Fibroblast of peridontal ligament (primary cell): Measurements from ENCODE around the gene IKZF2.

Experiments used
- DNase-seq: peaks from one replicate; pipeline ENCODE4 v3.0.0-alpha.2; 2010; ENCODE audit errors: extremely low read depth

Gene IKZF2

DNA sequence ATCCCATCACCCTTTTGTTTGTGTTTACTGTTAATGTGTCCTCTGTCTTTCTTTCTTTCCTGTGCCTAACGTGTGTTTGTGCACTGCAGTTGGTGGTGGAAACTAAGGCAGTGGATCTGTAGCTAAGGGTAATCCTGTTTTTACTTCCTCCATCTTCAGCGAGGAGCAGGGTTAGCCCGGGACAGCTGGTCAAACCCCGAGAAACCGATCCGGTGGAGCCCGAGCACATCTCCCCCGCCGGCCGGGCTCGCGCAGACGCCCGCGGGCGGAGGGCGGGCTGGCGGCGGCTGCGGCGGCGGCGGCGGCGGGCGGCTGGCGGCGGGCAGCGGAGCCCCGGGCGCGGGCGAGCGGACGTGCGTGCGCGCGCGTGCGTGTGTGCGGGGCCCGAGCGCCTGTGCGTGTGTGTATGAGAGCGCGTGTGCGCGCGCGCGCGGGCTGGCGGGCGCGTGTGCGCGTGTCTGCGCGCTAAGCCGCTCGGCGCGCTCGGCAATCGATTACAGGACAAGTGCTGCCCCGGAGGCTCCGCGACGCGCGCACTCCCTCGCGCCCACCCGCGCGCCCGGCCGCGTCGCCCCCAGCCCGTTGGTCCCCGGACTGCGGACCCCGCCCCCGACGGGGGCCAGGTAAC, at the start of gene IKZF2:
Gene IKZF2, minus strand, starts transcription at position 176 of the 628 bp plus-strand sequence. CDS start 2,983 bp downstream, outside the sequence.
- peak; percentile 88 for DNase-seq

GRCh38 chr2:213199871-213200270, 48.5 kb upstream of the IKZF2 start:
- peak; percentile 68 for DNase-seq

- peak; percentile 28 for DNase-seq
Measured at GRCh38 chr2:213189001-213189899, 37.8 kb upstream of the IKZF2 start.

DNA sequence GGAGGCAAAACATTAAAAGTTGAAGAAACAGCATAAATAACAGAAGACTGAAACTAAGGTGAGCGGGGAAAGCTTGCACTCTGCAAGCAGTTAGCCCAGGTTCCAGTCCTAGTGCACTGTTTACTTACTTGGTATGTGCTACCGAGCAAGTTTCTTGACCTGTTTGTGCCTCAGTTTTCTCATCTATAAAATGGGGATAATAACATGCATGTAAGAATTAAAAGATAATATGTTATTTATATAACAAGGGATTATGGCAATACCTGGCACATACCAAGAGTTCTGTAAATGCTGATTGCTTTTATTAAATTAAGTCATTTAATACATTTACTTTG, 37.1 kb upstream of the IKZF2 start:
- DNase-seq = no peak

GRCh38 chr2:213187833-213188532, 36.6 kb upstream of the IKZF2 start:
- DNase-seq = peak; percentile 45

DNA sequence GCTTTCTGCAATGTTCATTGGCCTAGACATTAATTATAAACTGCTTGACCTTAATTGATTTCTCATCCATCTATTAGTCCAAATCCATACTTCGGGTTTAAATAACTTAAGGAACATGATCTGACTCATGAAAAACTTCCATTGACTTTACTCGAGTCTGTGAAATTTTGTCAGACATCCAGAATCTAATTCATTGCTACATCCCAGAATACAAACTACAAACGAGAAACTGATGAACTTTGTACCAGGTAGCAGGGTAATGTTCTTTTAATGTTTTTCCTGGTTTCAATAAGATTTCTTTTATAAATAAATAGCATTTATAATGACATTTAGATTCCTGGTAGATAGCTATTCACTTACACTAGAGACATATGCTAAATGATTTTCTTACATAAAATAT, 36.0 kb upstream of the IKZF2 start:
- peak; percentile 31 for DNase-seq

GRCh38 chr2:213185147-213185822, 33.9 kb upstream of the IKZF2 start:
- no peak for DNase-seq

DNA sequence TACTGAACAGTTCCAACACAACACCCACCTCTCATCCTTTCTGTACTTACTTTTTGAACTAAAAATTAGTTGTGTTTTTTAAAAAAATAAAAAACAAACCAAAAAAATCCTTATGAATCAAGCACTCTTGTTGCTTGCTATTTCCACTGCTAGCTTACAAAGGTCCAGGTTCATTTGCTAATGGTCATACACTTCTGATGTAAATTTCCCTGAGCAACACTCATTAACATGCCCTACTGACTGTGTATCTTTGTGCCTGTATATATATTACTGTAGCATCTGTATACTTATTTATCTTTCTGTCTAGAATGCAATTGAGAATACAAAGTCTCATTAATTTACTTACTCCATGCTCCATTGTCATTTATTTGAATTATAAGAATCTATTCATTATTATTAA, 30.3 kb upstream of the IKZF2 start:
- DNase-seq = no peak

- no peak for DNase-seq
Measured at GRCh38 chr2:213177679-213178078, 26.3 kb upstream of the IKZF2 start.

GRCh38 chr2:213175673-213176247, 24.3 kb upstream of the IKZF2 start:
- DNase-seq = no peak

DNA sequence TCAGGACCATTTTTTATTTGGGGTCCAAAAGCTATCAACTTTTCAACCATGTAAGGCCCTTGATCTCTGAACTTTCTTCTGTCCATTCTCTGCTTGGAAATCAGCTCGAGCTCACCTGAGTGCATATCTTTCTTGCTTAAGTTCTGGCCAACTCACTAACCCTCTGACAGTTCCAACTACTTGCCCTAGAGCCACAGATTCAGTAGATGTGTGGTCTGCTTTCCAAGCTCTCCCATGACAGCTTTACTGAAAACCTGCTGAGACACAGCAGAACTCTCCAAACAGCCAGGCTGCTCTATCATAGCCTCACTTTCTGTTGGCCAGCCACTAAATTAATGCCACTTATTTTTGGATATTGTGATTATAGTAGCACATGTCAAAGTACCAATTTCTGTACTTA, 21.2 kb upstream of the IKZF2 start:
- DNase-seq = no peak

DNA sequence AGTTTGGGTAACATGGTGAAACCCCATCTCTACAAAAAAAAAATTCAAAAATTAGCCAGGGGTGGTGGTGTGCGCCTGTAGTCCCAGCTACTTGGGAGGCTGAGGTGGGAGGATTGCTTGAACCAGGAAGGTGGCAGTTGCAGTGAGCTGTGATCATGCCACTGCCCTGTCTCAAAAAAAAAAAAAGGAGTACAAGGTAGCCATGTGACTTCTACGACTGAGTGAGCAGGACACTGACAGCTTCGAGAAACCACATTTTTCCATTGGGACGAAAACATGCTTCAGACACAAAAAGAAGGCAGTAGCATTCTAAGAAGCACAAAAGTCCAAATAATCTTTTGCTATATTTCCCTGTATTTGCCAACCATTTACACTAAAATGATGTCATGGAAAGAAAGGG, 19.7 kb upstream of the IKZF2 start:
- DNase-seq = no peak

- DNase-seq = peak; percentile 56
Measured at GRCh38 chr2:213167271-213167930, 16.0 kb upstream of the IKZF2 start.

GRCh38 chr2:213166109-213166508, 14.7 kb upstream of the IKZF2 start:
- DNase-seq = no peak

DNA sequence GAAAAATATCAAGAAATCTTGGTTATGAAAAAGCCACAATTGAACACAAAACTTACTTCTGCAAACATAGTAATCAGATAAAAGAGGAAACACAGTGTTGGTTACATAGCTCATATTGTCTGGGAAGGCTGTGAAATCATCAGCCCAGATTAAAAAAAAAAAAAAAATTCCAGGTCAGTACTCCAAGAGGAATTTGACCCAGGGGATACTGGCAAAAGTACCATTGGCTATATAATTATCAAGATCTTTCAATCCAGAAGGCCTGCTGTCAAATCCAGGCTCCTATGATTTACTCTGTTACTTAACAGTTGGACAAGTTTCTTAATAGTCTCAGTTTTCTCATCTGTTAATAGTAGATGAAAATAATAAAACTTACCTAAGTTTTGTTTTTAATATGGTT, 12.9 kb upstream of the IKZF2 start:
- no peak for DNase-seq

DNA sequence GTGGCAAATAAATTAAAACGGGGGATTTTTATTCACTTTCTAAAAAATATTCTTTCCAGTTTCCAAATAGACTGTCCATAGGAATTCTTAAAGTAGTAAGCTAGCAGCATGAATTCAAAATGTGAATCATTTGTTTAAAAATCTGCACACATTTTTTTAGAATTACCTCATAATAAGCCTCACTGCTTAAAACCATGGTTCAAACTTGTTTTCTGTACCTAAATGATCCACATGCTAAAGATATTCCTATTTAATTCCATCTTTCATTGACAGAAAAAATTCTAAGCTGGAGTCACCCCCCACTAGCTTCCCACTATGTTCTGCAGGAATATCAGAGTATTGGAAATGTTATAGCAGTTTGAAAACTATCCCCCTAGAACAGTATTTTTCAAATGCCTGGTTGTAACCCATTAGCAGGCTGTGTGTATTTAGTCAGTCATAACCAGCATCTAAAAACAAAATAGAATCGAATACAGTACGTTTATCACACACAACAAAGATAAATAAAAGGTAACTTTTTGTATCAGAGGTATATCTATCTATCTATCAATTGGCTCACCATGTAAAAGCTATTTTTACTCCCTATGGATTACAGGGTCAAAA, 11.2 kb upstream of the IKZF2 start:
- peak; percentile 73 for DNase-seq

- DNase-seq = peak; percentile 86
Measured at GRCh38 chr2:213161759-213162515, 10.5 kb upstream of the IKZF2 start.

DNA sequence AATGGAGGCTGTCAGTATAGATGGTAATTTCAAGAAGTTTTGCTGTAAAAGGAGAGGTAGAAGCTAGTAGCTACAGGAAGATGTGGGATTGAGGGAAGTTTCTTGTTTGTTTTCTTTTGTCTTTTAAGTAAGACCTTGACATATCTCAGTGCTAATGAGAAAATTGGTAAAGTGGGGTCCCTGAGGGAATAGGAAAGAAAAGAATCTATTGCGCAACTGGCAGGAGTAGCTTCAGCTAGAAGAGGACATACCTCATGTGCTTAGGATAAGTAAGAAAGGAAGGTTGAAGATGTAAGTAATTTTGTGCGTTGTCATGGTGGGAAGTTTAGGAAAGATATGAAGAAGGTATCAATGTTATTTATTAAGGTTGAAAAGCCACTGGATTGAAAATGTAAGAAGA, 8.4 kb upstream of the IKZF2 start:
- DNase-seq = no peak

GRCh38 chr2:213157242-213157641, 5.8 kb upstream of the IKZF2 start:
- no peak for DNase-seq

- no peak for DNase-seq
Measured at GRCh38 chr2:213156717-213157116, 5.3 kb upstream of the IKZF2 start.
